GM23248 (cell line): ENCODE data around the gene HSPA4L.

Experiments
- EZH2 ChIP-seq: fragments of 200-600 bp; sonication (generic); IDR thresholded peaks from 2 replicates; pipeline ENCODE4 v1.6.1; 2018; ENCODE audit warnings: antibody characterized with exemption, mild to moderate bottlenecking; ENCODE audit not compliant: insufficient read depth, poor library complexity, severe bottlenecking
- EZH2phosphoT487 ChIP-seq: fragments of 200-600 bp; sonication (generic); IDR thresholded peaks from 2 replicates; pipeline ENCODE4 v1.6.1; 2018; ENCODE audit warnings: antibody characterized with exemption, moderate library complexity, mild to moderate bottlenecking, low read depth; ENCODE audit not compliant: insufficient read depth

- TF ChIP-seq EZH2phosphoT487 = no peak
- no peak for TF ChIP-seq EZH2
Measured at GRCh38 chr4:127732623-127733328, 49.3 kb upstream of the HSPA4L start.
